Smooth muscle cell (in vitro differentiated cells): ENCODE measurements around the gene ABCC10. TPM values are rescaled to one million over a fixed set of nuclear protein-coding genes. Genes with fewer than 3 reads are reported as not detected.
A peak's percentile ranks its signal among the peaks of the same experiment; 100 is the strongest.

Experiments
- DNase-seq: peaks from one replicate; lab custom pipeline; 2025; ENCODE audit not compliant: unreplicated experiment; lab: John Stamatoyannopoulos, UW
- H2AFZ ChIP-seq: fragments of 200-600 bp; sonication (generic); 2 replicates; pipeline ENCODE4 v1.6.0; 2016; ENCODE audit warnings: antibody characterized with exemption, low read depth, mild to moderate bottlenecking
- H3F3A ChIP-seq: fragments of 200-600 bp; sonication (generic); 2 replicates; pipeline ENCODE4 v1.6.0; 2017; ENCODE audit warnings: antibody characterized with exemption, low read depth
- H3K27ac ChIP-seq: fragments of 200-600 bp; sonication (generic); 2 replicates; pipeline ENCODE4 v1.5.1; 2016; ENCODE audit warnings: low read depth, mild to moderate bottlenecking
- H3K27me3 ChIP-seq: fragments of 200-600 bp; sonication (generic); 2 replicates; pipeline ENCODE4 v1.6.1; 2016; ENCODE audit warnings: low read depth, mild to moderate bottlenecking
- H3K36me3 ChIP-seq: fragments of 200-600 bp; sonication (generic); 2 replicates; pipeline ENCODE4 v1.5.1; 2016; ENCODE audit warnings: low read depth
- H3K4me1 ChIP-seq: fragments of 200-600 bp; sonication (generic); 2 replicates; pipeline ENCODE4 v1.5.1; 2016; ENCODE audit warnings: low read depth
- H3K4me2 ChIP-seq: fragments of 200-600 bp; sonication (generic); 2 replicates; pipeline ENCODE4 v1.6.0; 2016; ENCODE audit warnings: mild to moderate bottlenecking
- H3K4me3 ChIP-seq: fragments of 200-600 bp; sonication (generic); 2 replicates; pipeline ENCODE4 v1.5.1; 2016; ENCODE audit warnings: mild to moderate bottlenecking
- H3K79me2 ChIP-seq: fragments of 200-600 bp; sonication (generic); 2 replicates; pipeline ENCODE4 v1.6.0; 2016; ENCODE audit warnings: low read depth, mild to moderate bottlenecking
- H3K9ac ChIP-seq: fragments of 200-600 bp; sonication (generic); 2 replicates; pipeline ENCODE4 v1.6.0; 2016; ENCODE audit warnings: low read depth
- H3K9me3 ChIP-seq: fragments of 200-600 bp; sonication (generic); replicated peaks from 2 replicates; pipeline ENCODE4 v1.5.1; 2016; ENCODE audit warnings: low read depth
- H4K20me1 ChIP-seq: fragments of 200-600 bp; sonication (generic); 2 replicates; pipeline ENCODE4 v1.6.0; 2016; ENCODE audit warnings: low read depth
- CTCF ChIP-seq: fragments of 200-600 bp; sonication (generic); IDR thresholded peaks from 2 replicates; pipeline ENCODE4 v1.5.1; 2017; ENCODE audit warnings: borderline replicate concordance, mild to moderate bottlenecking, antibody characterized with exemption; ENCODE audit not compliant: insufficient read depth, poor library complexity, severe bottlenecking
- WGBS: methylation state at CpG from one replicate; pipeline ENCODE4 v1.1.7; 2016; ENCODE audit warnings: low lambda C conversion rate; 5-methylcytosine and 5-hydroxymethylcytosine counted together
- polyA plus RNA-seq: library from polyadenylated mRNA; unstranded; fragments of >200 nt; fragmentation: Nextera tagmentation; extraction: Ambion mirVana; gene quantifications from 2 replicates; pipeline ENCODE4 v1.2.1, GENCODE V29; 2016
- total RNA-seq: library from RNA; depleted of rRNA; stranded (reverse); fragments of >200 nt; gene quantifications from 2 replicates; pipeline ENCODE4 v1.2.3, GENCODE V29; 2014

Gene ABCC10
- total and polyA plus RNA-seq, 2 experiments from 2014 or later = 11.2 to 17.8 TPM

- Histone ChIP-seq H2AFZ (no peak overlapping the region), H3K4me1 (peaks cover 18% of the 10 kb centered on the region), H3K79me2 (peaks cover 46% of the 10 kb centered on the region), H3K27me3 (no peaks in the 10 kb centered on the region), H3K9ac (no peak overlapping the region), H3K9me3 (no peaks in the 10 kb centered on the region), H4K20me1 (peaks cover 24% of the 10 kb centered on the region), H3K4me3 (no peak overlapping the region), H3K36me3 (no peaks in the 10 kb centered on the region), H3K27ac (peak overlapping the region; percentile 19), H3K4me2 (peak overlapping the region; percentile 31), H3F3A (no peaks in the 10 kb centered on the region)
- DNase-seq = no peak
- TF ChIP-seq CTCF = no peak
- WGBS = 71% methylated on average over 4 of the region's 4 CpGs
Observed at GRCh38 chr6:43488667-43489276, 61.4 kb downstream of the ABCC10 start.

GRCh38 chr6:43489277-43490072 is 62.1 kb downstream of the ABCC10 start:
- TF ChIP-seq CTCF = no peak
- no peaks in the 10 kb centered on the region for H3K9me3 ChIP-seq
- H3K4me3 ChIP-seq = no peak overlapping the region
- no peak overlapping the region for H2AFZ ChIP-seq
- H3K79me2 ChIP-seq = peaks cover 45% of the 10 kb centered on the region
- no peaks in the 10 kb centered on the region for H3K36me3 ChIP-seq
- H3K27ac ChIP-seq = no peak overlapping the region
- H3K9ac ChIP-seq = no peak overlapping the region
- DNase-seq = no peak
- no peak overlapping the region for H3K4me2 ChIP-seq
- 60% methylated on average over 12 of the region's 12 CpGs for WGBS
- H3K4me1 ChIP-seq = peaks cover 18% of the 10 kb centered on the region
- H4K20me1 ChIP-seq = peaks cover 17% of the 10 kb centered on the region
- no peaks in the 10 kb centered on the region for H3F3A ChIP-seq
- no peaks in the 10 kb centered on the region for H3K27me3 ChIP-seq

- TF ChIP-seq CTCF = no peak
- H3K4me3 ChIP-seq = no peak overlapping the region
- WGBS = 94% methylated on average over 6 of the region's 6 CpGs
- no peak for DNase-seq
- H3K9me3 ChIP-seq = no peaks in the 10 kb centered on the region
- H3K27ac ChIP-seq = no peak overlapping the region
- H3K27me3 ChIP-seq = no peaks in the 10 kb centered on the region
- H2AFZ ChIP-seq = no peak overlapping the region
- H3K79me2 ChIP-seq = peaks cover 35% of the 10 kb centered on the region
- H3K4me1 ChIP-seq = peaks cover 18% of the 10 kb centered on the region
- no peaks in the 10 kb centered on the region for H3K36me3 ChIP-seq
- H3F3A ChIP-seq = no peaks in the 10 kb centered on the region
- H4K20me1 ChIP-seq = peaks cover 6% of the 10 kb centered on the region
- H3K9ac ChIP-seq = no peak overlapping the region
- H3K4me2 ChIP-seq = no peak overlapping the region
Observed at GRCh38 chr6:43490523-43490939, 63.2 kb downstream of the ABCC10 start.
